Testis (tissue), 3 donors: ENCODE results near the gene ODR4. TPM values are rescaled to one million over a fixed set of nuclear protein-coding genes. Genes with fewer than 3 reads are reported as not detected.
"Not testable (repeated sequence)": the region's sequence is repeated elsewhere in the genome, so short reads cannot be mapped to it uniquely, and the experiment has no call there.

Experiments
- DNase-seq: peaks from one replicate; pipeline ENCODE4 v3.0.0-alpha.2; 2019
- H3K27ac ChIP-seq, 2 donors: fragments of 200-600 bp; sonication (generic); one replicate each; pipeline ENCODE4 v1.5.1; 2019
- H3K27me3 ChIP-seq: fragments of 200-600 bp; sonication (generic); one replicate; pipeline ENCODE4 v1.5.1; 2019
- H3K36me3 ChIP-seq: fragments of 200-600 bp; sonication (generic); one replicate; pipeline ENCODE4 v1.5.1; 2017; ENCODE audit warnings: low read depth; ENCODE audit errors: missing control alignments
- H3K4me1 ChIP-seq: fragments of 200-600 bp; sonication (generic); one replicate; pipeline ENCODE4 v1.5.1; 2019
- H3K4me3 ChIP-seq, 2 donors: fragments of 200-600 bp; sonication (generic); one replicate each; pipeline ENCODE4 v1.5.1; 2017 to 2019
- H3K9me3 ChIP-seq: fragments of 200-600 bp; sonication (generic); one replicate; pipeline ENCODE4 v1.5.1; 2017
- CTCF ChIP-seq, 3 experiments: fragments of 450-650 bp in 2 of 3; fragments of 200-600 bp in 1 of 3; sonication (generic) in 1 of 3; IDR thresholded peaks; one replicate each; pipeline ENCODE4 v1.5.1; 2016 to 2019; ENCODE audit warnings: antibody characterized with exemption in 3 of 3, mild to moderate bottlenecking in 2 of 3, moderate library complexity in 1 of 3
- POLR2A ChIP-seq: fragments of 450-650 bp; IDR thresholded peaks from one replicate; pipeline ENCODE4 v1.6.1; 2017; ENCODE audit warnings: antibody characterized with exemption, mild to moderate bottlenecking, moderate library complexity
- WGBS, 2 donors: methylation state at CpG; one replicate each; pipeline ENCODE4 v1.1.5; 2018; 5-methylcytosine and 5-hydroxymethylcytosine counted together
- intact Hi-C: fragments of 100-400 bp; cut with DNase I; formaldehyde crosslinking; loops from one replicate; pipeline ENCODE4 v1.15.1; 2023; ENCODE audit warnings: low total_unique reads
- polyA plus RNA-seq: library from polyadenylated mRNA; stranded (reverse); fragments of 350-450 nt; fragmentation: Illumina TruSeq; extraction: RNeasy Lipid Tissue Mini Kit (QIAGEN cat#74804); gene quantifications from one replicate; pipeline ENCODE4 v1.2.3, GENCODE V29; 2014; ENCODE audit warnings: low read depth, low replicate concordance; ENCODE audit not compliant: insufficient read depth
- total RNA-seq, 2 donors: library from RNA; depleted of rRNA; stranded (reverse); fragments of >200 nt; gene quantifications; one replicate each; pipeline ENCODE4 v1.2.3, GENCODE V29; 2016

Gene ODR4
- total and polyA plus RNA-seq, 3 donors from 2014 or later: 11.8 to 31.3 (median 23.0) TPM

- no peaks in the 10 kb centered on the region for H3K27me3 ChIP-seq
- no peak overlapping the region for H3K27ac ChIP-seq
- 65 to 74% methylated on average over 5 of the region's 5 CpGs for WGBS, 2 donors
- no peak overlapping the region for H3K4me3 ChIP-seq
- no peak for TF ChIP-seq POLR2A
- no peak for TF ChIP-seq CTCF (IDR thresholded peaks at IDR 0.05)
- H3K36me3 ChIP-seq: no peaks in the 10 kb centered on the region
- no peak for DNase-seq
- H3K4me1 ChIP-seq: no peaks in the 10 kb centered on the region
- no peaks in the 10 kb centered on the region for H3K9me3 ChIP-seq
- intact Hi-C loops: no loop called here
Measured at GRCh38 chr1:186463511-186463910, 87.9 kb downstream of the ODR4 start.

- H3K9me3 ChIP-seq: no peaks in the 10 kb centered on the region
- intact Hi-C loops: no loop called here
- TF ChIP-seq CTCF (IDR thresholded peaks at IDR 0.05) (no peak), POLR2A (no peak)
- H3K36me3 ChIP-seq: no peaks in the 10 kb centered on the region
- no peak for DNase-seq
- H3K27me3 ChIP-seq: no peaks in the 10 kb centered on the region
- no peak overlapping the region for H3K4me3 ChIP-seq
- no peak overlapping the region for H3K27ac ChIP-seq
- WGBS, 2 donors: 80 to 85% methylated on average over 3 of the region's 3 CpGs
- H3K4me1 ChIP-seq: no peaks in the 10 kb centered on the region
Measured at GRCh38 chr1:186463926-186464325, 88.3 kb downstream of the ODR4 start.

DNA sequence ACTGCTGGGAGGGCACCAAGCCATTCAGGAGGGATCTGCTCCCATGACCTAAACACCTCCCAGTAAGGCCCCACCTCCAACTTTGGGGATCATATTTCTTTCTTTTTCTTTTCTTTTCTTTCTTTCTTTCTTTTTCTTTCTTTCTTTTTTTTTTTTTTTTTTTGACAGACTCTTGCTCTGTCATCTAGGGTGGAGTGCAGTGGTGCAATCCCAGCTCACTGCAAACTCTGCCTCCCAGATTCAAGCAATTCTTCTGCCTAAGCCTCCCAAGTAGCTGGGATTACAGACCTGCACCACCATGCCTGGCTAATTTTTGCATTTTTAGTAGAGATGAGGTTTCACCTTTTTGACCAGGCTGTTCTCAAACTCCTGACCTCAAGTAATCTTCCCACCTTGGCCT is 89.9 kb downstream of the ODR4 start:
- intact Hi-C loops, H3K36me3 ChIP-seq, H3K4me3 ChIP-seq, H3K4me1 ChIP-seq, H3K27me3 ChIP-seq, DNase-seq, H3K27ac ChIP-seq, H3K9me3 ChIP-seq: not testable (repeated sequence)

- Histone ChIP-seq H3K4me1 (no peaks in the 10 kb centered on the region), H3K27me3 (no peaks in the 10 kb centered on the region)
Measured at GRCh38 chr1:186465946-186466345, 90.3 kb downstream of the ODR4 start.

More at GRCh38 chr1:186465946-186466345, 90.3 kb downstream of the ODR4 start:
- Histone ChIP-seq H3K27ac (no peak overlapping the region), H3K9me3 (no peaks in the 10 kb centered on the region), H3K4me3 (no peak overlapping the region), H3K36me3 (no peaks in the 10 kb centered on the region)
- TF ChIP-seq POLR2A: no peak
- no peak for TF ChIP-seq CTCF (IDR thresholded peaks at IDR 0.05)
- intact Hi-C loops: no loop called here
- DNase-seq: no peak
- 53 to 67% methylated on average over 2 of the region's 2 CpGs for WGBS, 2 donors

Other genes starting within 250 kb of the ODR4 start
- under 1 TPM in 1 of 2 donors, not detected in 1; 0.24 TPM for gene PRG4, start 79.6 kb upstream of the ODR4 start, total RNA-seq
- 7.1 TPM for gene PRG4, start 79.6 kb upstream of the ODR4 start, polyA plus RNA-seq
- gene TPR, start 585 bp upstream of the ODR4 start, total RNA-seq: 100 to 1,000 TPM; 164 to 249 TPM
- gene TPR, start 585 bp upstream of the ODR4 start, polyA plus RNA-seq: 47.4 TPM
- gene PDC, start 85.3 kb downstream of the ODR4 start, total RNA-seq: under 1 TPM; 0.37 to 0.39 TPM
- gene PDC, start 85.3 kb downstream of the ODR4 start, polyA plus RNA-seq: not detected